Loucy (cell line): ENCODE results near the gene DRC1.

Source experiments
- EZH2phosphoT487 ChIP-seq: fragments of 200-600 bp; IDR thresholded peaks from 2 replicates; pipeline ENCODE4 v1.6.1; 2018; ENCODE audit warnings: antibody characterized with exemption, mild to moderate bottlenecking, moderate library complexity, borderline replicate concordance
- TF ChIP-seq, protein P1 (sequence below): fragments of 200-600 bp; sonication (generic); conservative IDR thresholded peaks from 2 replicates; pipeline ENCODE4 v1.5.1; 2014; ENCODE audit warnings: mild to moderate bottlenecking, antibody characterized with exemption, low read length

DNA sequence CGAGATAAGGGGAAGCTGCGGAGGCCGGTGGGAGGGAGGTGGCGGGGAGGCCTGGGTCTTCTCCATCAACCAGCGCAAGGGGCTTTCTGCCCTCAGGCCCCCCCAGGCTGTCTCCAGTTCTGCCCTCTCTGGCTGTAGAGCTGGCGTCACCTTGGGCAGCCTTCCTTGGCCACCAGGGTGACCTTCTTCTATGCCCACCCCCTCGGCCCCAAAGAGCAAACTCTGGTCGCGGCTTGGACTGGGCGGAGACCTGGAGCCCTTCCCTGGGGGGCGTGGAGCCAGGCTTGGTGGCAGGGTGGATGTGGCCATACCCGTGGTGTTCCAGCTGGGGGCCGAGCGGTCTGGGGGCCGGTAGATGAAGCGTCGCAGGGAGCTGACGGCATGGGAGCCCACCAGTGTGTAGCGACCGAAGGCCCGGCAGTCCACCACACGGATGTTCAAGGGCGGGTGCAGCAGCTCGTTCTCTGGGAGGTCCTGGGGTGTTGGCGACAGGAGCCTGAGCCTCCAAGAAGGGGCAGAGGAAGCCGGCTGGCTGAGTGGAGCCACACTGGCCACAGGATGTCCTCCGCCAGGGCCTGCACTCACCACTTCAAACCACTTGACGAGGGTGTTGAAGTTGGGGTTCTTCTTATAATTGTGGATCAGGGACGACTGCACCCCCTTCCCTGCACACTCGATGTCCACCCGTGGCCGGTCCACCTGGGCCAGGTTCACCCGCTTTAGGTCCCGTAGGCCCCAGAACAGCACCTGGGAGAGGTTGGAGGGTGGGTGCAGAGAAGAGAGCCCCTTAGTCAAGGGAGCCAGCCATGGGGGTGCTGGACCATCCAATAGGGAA lies 71.3 kb downstream of the DRC1 start:
- TF ChIP-seq, protein P1, sequence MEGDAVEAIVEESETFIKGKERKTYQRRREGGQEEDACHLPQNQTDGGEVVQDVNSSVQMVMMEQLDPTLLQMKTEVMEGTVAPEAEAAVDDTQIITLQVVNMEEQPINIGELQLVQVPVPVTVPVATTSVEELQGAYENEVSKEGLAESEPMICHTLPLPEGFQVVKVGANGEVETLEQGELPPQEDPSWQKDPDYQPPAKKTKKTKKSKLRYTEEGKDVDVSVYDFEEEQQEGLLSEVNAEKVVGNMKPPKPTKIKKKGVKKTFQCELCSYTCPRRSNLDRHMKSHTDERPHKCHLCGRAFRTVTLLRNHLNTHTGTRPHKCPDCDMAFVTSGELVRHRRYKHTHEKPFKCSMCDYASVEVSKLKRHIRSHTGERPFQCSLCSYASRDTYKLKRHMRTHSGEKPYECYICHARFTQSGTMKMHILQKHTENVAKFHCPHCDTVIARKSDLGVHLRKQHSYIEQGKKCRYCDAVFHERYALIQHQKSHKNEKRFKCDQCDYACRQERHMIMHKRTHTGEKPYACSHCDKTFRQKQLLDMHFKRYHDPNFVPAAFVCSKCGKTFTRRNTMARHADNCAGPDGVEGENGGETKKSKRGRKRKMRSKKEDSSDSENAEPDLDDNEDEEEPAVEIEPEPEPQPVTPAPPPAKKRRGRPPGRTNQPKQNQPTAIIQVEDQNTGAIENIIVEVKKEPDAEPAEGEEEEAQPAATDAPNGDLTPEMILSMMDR: no peak
- no peak for TF ChIP-seq EZH2phosphoT487
